OCI-LY1 (cell line): Measurements from ENCODE around the gene PXDN.

ENCODE experiments used
- CTCF ChIP-seq: fragments of 200-600 bp; sonication (generic), shearing (Covaris generic); IDR thresholded peaks from 2 replicates; pipeline ENCODE4 v1.5.1; 2017; ENCODE audit warnings: mild to moderate bottlenecking, antibody characterized with exemption, low read length, moderate library complexity, mixed read lengths
- EZH2 ChIP-seq: fragments of 200-600 bp; sonication (generic), shearing (Covaris generic); IDR thresholded peaks from 2 replicates; pipeline ENCODE4 v1.8.0; 2017; ENCODE audit warnings: borderline replicate concordance, mixed run types, mild to moderate bottlenecking, antibody characterized with exemption, low read length, moderate library complexity, mixed read lengths

GRCh38 chr2:1713142-1713838, 31.0 kb downstream of the PXDN start:
- TF ChIP-seq CTCF (no peak), EZH2 (no peak)
